Fibroblast of villous mesenchyme (primary cell): ENCODE data around the gene CREB3. TPM values are rescaled to one million over a fixed set of nuclear protein-coding genes. Genes with fewer than 3 reads are reported as not detected.

Experiments used
- DNase-seq: peaks from one replicate; pipeline ENCODE4 v3.0.0-alpha.2; 2010; ENCODE audit warnings: low read depth
- H3K4me3 ChIP-seq: 2 replicates; pipeline ENCODE4 v1.5.1; 2011; ENCODE audit warnings: low read depth, mild to moderate bottlenecking, low read length
- small RNA-seq: library from RNA; depleted of rRNA; stranded (forward); fragments of <200 nt; gene quantifications from one replicate; pipeline ENCODE3, GENCODE V24; 2012
- total RNA-seq: library from RNA; depleted of rRNA; stranded (reverse); fragments of >200 nt; gene quantifications from 2 replicates; pipeline ENCODE4 v1.2.3, GENCODE V29; 2012
- TF ChIP-seq, protein P1 (sequence below): IDR thresholded peaks from 2 replicates; pipeline ENCODE4 v1.5.1; 2012; ENCODE audit warnings: low read depth, mild to moderate bottlenecking, low read length; ENCODE audit not compliant: insufficient read depth

The CREB3 gene
- total RNA-seq, 1 donor, result 126 TPM

DNA sequence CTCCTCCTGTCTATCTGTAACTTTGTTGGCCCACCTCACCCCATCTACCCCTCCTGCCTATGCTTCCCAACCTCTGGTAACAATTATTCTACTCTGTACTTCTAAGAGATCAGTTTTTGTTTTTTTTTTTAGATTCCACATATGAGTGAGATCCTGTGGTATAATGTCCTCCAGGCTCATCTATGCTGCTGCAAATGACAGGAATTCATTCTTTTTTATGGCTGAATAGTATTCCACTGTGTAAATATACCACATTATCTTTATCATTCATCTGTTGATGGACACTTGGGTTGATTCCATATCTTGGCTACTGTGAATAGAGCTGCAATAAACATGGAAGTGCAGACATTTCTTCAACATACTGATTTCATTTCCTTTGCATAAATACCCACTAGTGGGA is 51.0 kb downstream of the CREB3 start:
- TF ChIP-seq, protein P1, sequence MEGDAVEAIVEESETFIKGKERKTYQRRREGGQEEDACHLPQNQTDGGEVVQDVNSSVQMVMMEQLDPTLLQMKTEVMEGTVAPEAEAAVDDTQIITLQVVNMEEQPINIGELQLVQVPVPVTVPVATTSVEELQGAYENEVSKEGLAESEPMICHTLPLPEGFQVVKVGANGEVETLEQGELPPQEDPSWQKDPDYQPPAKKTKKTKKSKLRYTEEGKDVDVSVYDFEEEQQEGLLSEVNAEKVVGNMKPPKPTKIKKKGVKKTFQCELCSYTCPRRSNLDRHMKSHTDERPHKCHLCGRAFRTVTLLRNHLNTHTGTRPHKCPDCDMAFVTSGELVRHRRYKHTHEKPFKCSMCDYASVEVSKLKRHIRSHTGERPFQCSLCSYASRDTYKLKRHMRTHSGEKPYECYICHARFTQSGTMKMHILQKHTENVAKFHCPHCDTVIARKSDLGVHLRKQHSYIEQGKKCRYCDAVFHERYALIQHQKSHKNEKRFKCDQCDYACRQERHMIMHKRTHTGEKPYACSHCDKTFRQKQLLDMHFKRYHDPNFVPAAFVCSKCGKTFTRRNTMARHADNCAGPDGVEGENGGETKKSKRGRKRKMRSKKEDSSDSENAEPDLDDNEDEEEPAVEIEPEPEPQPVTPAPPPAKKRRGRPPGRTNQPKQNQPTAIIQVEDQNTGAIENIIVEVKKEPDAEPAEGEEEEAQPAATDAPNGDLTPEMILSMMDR, result no peak
- no peak for DNase-seq

More for the DNA sequence above, 51.0 kb downstream of the CREB3 start:
- H3K4me3 ChIP-seq, result no peak overlapping the region

Small RNA genes lying within 50 kb of the gene (small RNA-seq; reads per million reads assigned to genes)
- gene MIR6853, result 0.47 reads per million

Other genes with a start within 250 kb of the CREB3 start
- 24.2 and 33.2 TPM in 2 replicates for gene RUSC2, start 242.6 kb upstream of the CREB3 start, total RNA-seq
- 13.0 and 13.2 TPM in 2 replicates for gene TESK1, start 127.4 kb upstream of the CREB3 start, total RNA-seq
- gene CD72, start 114.3 kb upstream of the CREB3 start, total RNA-seq, result 0.86 and 1.3 TPM in 2 replicates
- under 0.01 TPM in 1 of 2 replicates, not detected in the other for gene SIT1, start 81.7 kb upstream of the CREB3 start, total RNA-seq
- 103,191 and 163,599 TPM in 2 replicates for gene RMRP, start 74.6 kb upstream of the CREB3 start, total RNA-seq
- gene CCDC107, start 74.4 kb upstream of the CREB3 start, total RNA-seq, result 18.1 and 18.7 TPM in 2 replicates
- gene ARHGEF39, start 67.5 kb upstream of the CREB3 start, total RNA-seq, result 0.97 and 3.0 TPM in 2 replicates
- under 0.01 TPM in 1 of 2 replicates, not detected in the other for gene CA9, start 58.7 kb upstream of the CREB3 start, total RNA-seq
- 1,636 and 1,893 TPM in 2 replicates for gene TPM2, start 42.7 kb upstream of the CREB3 start, total RNA-seq
- 369 and 428 TPM in 2 replicates for gene TLN1, start 471 bp upstream of the CREB3 start, total RNA-seq
- 29.0 and 38.4 TPM in 2 replicates for gene GBA2, start 16.6 kb downstream of the CREB3 start, total RNA-seq
- gene RGP1, start 16.6 kb downstream of the CREB3 start, total RNA-seq, result 14.8 and 17.7 TPM in 2 replicates
- not detected in 2 replicates for gene MSMP, start 21.6 kb downstream of the CREB3 start, total RNA-seq
- gene NPR2, start 58.9 kb downstream of the CREB3 start, total RNA-seq, result 16.4 and 19.9 TPM in 2 replicates
- gene SPAG8, start 79.6 kb downstream of the CREB3 start, total RNA-seq, result 0.32 and 0.86 TPM in 2 replicates
- 13.8 and 27.4 TPM in 2 replicates for gene HINT2, start 82.4 kb downstream of the CREB3 start, total RNA-seq
- not detected in 2 replicates for gene FAM221B, start 96.1 kb downstream of the CREB3 start, total RNA-seq
- 0.86 and 1.9 TPM in 2 replicates for gene TMEM8B, start 96.6 kb downstream of the CREB3 start, total RNA-seq
- not detected in 2 replicates for gene OR13J1, start 137.7 kb downstream of the CREB3 start, total RNA-seq
- gene HRCT1, start 173.5 kb downstream of the CREB3 start, total RNA-seq, result 0.43 and 0.97 TPM in 2 replicates
- gene SPAAR, start 176.8 kb downstream of the CREB3 start, total RNA-seq, result not detected in 2 replicates
- under 0.01 and 0.32 TPM in 2 replicates for gene OR2S2, start 225.5 kb downstream of the CREB3 start, total RNA-seq